ENCODE measurements around the gene HTN3. TPM values are rescaled to one million over a fixed set of nuclear protein-coding genes. Genes with fewer than 3 reads are reported as not detected.
"Not testable (repeated sequence)": the region's sequence is repeated elsewhere in the genome, so short reads cannot be mapped to it uniquely, and the experiment has no call there.

HTN3 gene
- total RNA-seq, result not detected

DNA sequence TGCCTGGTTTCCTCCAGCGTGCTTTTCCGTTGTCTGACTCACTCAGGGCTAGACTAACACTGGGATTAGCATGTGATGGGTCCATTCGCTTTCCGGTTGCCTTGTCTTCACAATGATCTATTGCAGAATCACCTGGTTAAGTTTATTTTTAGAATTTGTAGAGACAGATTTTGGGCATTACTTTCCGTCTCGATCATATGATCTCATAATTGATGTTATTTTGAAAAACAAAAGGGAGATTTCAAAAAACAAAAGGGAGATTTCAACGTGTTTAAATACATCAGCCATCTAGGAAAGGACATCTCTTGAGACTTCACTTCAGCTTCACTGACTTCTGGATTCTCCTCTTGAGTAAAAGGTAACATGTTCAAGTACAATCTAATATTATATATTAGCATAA lies at the start of gene HTN3:
Gene HTN3 (plus strand): TSS at position 301 of the 400 bp plus-strand sequence. CDS start 2,282 bp downstream, outside the sequence.
- H3K27ac ChIP-seq; DNase-seq (ENCODE audit: low spot score in 2 of 2); H3K4me3 ChIP-seq; H3K36me3 ChIP-seq; H3K4me1 ChIP-seq; H3K9me3 ChIP-seq; H3K27me3 ChIP-seq; intact Hi-C loops (cut with DNase I; ENCODE audit: low total_unique reads): not testable (repeated sequence)

DNA sequence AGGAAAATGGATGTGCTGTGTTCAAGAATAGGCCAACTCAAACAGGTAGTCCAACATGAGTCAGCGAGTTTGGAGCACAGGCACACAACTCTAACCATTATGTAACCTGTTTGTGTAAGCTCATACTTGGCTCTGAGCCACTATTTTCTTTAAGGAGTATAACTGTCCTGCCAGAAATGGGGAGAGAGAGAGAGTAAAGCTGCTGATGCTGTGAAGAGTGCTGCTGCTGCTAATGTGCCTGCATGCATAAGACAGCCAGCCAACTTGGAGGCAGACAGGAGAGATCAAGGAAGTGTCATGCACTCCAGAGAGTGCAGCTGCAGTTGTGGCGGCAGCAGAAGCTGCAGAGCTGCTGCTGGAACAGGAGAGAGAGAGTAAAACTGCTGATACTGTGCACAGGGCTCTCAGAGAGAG lies 44.2 kb upstream of the HTN3 start:
- H3K9me3 ChIP-seq, result no peaks in the 10 kb centered on the region
- no peak for DNase-seq (ENCODE audit: low spot score in 2 of 2)
- H3K27me3 ChIP-seq, result no peaks in the 10 kb centered on the region
- no peaks in the 10 kb centered on the region for H3K4me1 ChIP-seq
- no peak overlapping the region for H3K27ac ChIP-seq
- intact Hi-C loops (cut with DNase I; ENCODE audit: low total_unique reads), result no loop called here
- TF ChIP-seq, protein P1, sequence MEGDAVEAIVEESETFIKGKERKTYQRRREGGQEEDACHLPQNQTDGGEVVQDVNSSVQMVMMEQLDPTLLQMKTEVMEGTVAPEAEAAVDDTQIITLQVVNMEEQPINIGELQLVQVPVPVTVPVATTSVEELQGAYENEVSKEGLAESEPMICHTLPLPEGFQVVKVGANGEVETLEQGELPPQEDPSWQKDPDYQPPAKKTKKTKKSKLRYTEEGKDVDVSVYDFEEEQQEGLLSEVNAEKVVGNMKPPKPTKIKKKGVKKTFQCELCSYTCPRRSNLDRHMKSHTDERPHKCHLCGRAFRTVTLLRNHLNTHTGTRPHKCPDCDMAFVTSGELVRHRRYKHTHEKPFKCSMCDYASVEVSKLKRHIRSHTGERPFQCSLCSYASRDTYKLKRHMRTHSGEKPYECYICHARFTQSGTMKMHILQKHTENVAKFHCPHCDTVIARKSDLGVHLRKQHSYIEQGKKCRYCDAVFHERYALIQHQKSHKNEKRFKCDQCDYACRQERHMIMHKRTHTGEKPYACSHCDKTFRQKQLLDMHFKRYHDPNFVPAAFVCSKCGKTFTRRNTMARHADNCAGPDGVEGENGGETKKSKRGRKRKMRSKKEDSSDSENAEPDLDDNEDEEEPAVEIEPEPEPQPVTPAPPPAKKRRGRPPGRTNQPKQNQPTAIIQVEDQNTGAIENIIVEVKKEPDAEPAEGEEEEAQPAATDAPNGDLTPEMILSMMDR (IDR thresholded peaks at IDR 0.05), result no peak
- TF ChIP-seq POLR2AphosphoS5 (IDR thresholded peaks at IDR 0.05) (no peak), POLR2A (IDR thresholded peaks at IDR 0.05) (no peak)
- no peak overlapping the region for H3K4me3 ChIP-seq
- H3K36me3 ChIP-seq, result no peaks in the 10 kb centered on the region

DNA sequence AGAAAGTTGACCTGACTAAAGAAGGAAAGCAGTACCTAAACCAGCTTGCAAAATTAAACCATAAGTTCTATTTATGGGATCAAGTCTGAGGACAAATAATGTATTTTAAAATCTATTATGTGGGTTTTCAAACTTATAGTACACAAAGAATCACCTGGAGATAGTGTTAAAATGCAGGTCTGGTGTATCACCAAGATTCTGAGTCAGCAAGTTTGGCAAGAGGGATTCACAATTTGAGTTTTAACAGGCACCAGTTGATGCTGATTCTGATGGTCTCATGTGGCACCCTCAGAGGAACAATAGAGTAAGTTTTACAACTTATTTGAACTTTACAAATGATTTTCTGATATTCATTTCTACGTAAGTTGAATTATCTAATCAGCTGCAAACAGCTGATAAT lies 41.6 kb upstream of the HTN3 start:
- no peak for TF ChIP-seq POLR2AphosphoS5 (IDR thresholded peaks at IDR 0.05)
- no peak for TF ChIP-seq POLR2A (IDR thresholded peaks at IDR 0.05)
- TF ChIP-seq, protein P1 (IDR thresholded peaks at IDR 0.05), result no peak

DNA sequence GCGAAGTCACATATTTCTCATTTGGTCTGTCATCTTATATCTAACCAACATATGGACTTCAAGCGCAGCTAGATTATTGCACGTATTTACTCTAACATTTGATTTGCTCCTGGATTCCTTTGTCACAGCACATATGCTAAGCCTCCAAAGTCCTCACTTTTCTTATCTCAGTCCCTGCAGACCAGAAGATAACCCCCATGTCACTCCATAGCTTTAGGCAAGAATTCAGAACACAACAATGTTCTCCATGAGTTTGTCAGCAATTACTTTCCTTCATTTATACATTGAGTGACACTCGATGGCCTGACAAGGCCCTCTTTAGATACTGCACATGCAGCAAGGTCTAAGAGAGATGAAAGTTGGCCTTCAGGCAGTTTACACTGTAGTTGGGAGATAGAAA lies 37.2 kb upstream of the HTN3 start:
- H3K4me3 ChIP-seq, result no peak overlapping the region
- no peak overlapping the region for H3K27ac ChIP-seq
- H3K9me3 ChIP-seq, result no peaks in the 10 kb centered on the region
- intact Hi-C loops (cut with DNase I; ENCODE audit: low total_unique reads), result no loop called here
- H3K4me1 ChIP-seq, result no peaks in the 10 kb centered on the region
- no peak for DNase-seq (ENCODE audit: low spot score in 2 of 2)
- TF ChIP-seq POLR2AphosphoS5 (IDR thresholded peaks at IDR 0.05), result no peak
- TF ChIP-seq, protein P1 (IDR thresholded peaks at IDR 0.05), result no peak
- no peak for TF ChIP-seq POLR2A (IDR thresholded peaks at IDR 0.05)
- no peaks in the 10 kb centered on the region for H3K36me3 ChIP-seq
- H3K27me3 ChIP-seq, result no peaks in the 10 kb centered on the region

More for the DNA sequence above, 41.6 kb upstream of the HTN3 start:
- no peak for DNase-seq (ENCODE audit: low spot score in 2 of 2)
- no peak overlapping the region for H3K27ac ChIP-seq
- no peaks in the 10 kb centered on the region for H3K36me3 ChIP-seq
- no peaks in the 10 kb centered on the region for H3K27me3 ChIP-seq
- no peak overlapping the region for H3K4me3 ChIP-seq
- H3K9me3 ChIP-seq, result no peaks in the 10 kb centered on the region
- no peaks in the 10 kb centered on the region for H3K4me1 ChIP-seq
- intact Hi-C loops (cut with DNase I; ENCODE audit: low total_unique reads), result no loop called here

DNA sequence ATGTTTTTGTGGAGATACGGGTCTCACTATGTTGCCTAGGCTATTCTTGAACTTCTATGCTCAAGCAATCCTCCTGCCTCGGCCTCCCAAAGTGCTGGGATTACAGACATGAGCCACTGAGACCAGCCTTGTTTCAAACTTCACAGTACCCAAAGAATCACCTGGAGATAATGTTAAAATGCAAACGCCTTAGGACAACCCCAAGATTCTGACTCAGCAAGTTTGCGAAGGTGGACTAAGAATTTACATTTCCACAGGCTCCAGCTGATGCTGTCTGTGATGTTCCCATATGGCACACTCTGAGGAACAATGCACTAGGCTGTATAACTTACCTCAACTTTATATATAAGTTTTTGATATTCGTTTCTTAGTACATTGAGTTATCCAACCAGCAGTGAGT lies 33.5 kb upstream of the HTN3 start:
- Histone ChIP-seq H3K27ac (no peak overlapping the region), H3K4me1 (no peaks in the 10 kb centered on the region), H3K9me3 (no peaks in the 10 kb centered on the region), H3K27me3 (no peaks in the 10 kb centered on the region), H3K4me3 (no peak overlapping the region), H3K36me3 (no peaks in the 10 kb centered on the region)
- DNase-seq (ENCODE audit: low spot score in 2 of 2), result no peak
- TF ChIP-seq POLR2A (IDR thresholded peaks at IDR 0.05) (no peak), POLR2AphosphoS5 (IDR thresholded peaks at IDR 0.05) (no peak)
- TF ChIP-seq, protein P1 (IDR thresholded peaks at IDR 0.05), result no peak
- intact Hi-C loops (cut with DNase I; ENCODE audit: low total_unique reads), result no loop called here

DNA sequence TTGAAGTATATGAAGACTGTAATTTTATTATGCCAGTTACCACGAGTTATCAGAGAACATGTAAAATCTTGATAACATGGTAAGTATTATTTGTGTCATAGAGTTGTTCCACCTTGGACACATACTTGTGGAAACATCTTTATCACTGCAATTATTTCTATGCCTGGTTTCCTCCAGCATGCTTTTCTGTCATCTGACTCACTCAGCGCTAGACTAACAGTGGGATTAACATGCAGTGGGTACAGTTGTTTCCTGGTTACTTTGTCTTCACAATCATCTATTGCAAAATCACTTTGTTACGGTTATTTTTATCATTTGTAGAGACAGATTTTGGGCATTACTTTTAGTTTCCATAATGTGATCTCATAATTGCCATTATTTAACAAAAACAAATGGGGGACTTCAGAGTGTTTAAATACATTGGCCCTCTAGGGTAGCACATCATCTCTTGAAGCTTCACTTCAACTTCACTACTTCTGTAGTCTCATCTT lies 32.7 kb upstream of the HTN3 start, which contains the start of gene STATH:
Gene STATH (plus strand): TSS at position 441 of the 491 bp plus-strand sequence. CDS start 2,472 bp downstream, outside the sequence.
- Histone ChIP-seq H3K36me3 (no peaks in the 10 kb centered on the region), H3K4me3 (no peak within 1 kb of the TSS), H3K27ac (no peak within 1 kb of the TSS), H3K27me3 (no peaks in the 10 kb centered on the region), H3K9me3 (no peaks in the 10 kb centered on the region), H3K4me1 (no peaks in the 10 kb centered on the region)
- no peak for DNase-seq (ENCODE audit: low spot score in 2 of 2)
- TF ChIP-seq, protein P1 (IDR thresholded peaks at IDR 0.05), result no peak
- TF ChIP-seq POLR2AphosphoS5 (IDR thresholded peaks at IDR 0.05) (no peak), POLR2A (IDR thresholded peaks at IDR 0.05) (no peak)
- intact Hi-C loops (cut with DNase I; ENCODE audit: low total_unique reads), result no loop called here

Measured in breast epithelium (tissue), 4 donors.